HG02840 (cell line): ENCODE data around the gene GCSAM.
A peak's percentile ranks its signal among the peaks of the same experiment; 100 is the strongest.

Source experiments
- ATAC-seq: cut with Tn5 transposase; IDR thresholded peaks from one replicate; pipeline ENCODE4 v1.9.1; 2021; ENCODE audit warnings: mild to moderate bottlenecking, moderate library complexity, moderate number of reproducible peaks; ENCODE audit not compliant: unreplicated experiment, low FRiP score

GCSAM gene

DNA sequence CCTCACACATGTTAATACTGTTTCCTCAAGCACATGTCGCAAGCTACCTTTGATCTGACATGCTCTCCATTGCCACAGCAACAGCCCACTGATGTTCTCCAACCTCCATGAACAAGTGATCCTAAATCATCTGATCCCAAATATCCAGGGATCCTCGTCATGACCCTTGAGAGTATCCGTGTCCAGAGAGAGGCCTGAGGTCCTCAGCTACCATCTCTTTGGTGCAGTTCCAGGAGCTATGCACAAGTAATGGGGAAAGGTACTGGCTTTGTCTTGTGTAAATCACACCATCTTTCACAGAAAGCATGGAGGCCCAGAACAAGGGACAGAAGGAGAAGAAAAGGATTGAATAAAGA, 2.4 kb downstream of the GCSAM start:
- no peak for ATAC-seq

DNA sequence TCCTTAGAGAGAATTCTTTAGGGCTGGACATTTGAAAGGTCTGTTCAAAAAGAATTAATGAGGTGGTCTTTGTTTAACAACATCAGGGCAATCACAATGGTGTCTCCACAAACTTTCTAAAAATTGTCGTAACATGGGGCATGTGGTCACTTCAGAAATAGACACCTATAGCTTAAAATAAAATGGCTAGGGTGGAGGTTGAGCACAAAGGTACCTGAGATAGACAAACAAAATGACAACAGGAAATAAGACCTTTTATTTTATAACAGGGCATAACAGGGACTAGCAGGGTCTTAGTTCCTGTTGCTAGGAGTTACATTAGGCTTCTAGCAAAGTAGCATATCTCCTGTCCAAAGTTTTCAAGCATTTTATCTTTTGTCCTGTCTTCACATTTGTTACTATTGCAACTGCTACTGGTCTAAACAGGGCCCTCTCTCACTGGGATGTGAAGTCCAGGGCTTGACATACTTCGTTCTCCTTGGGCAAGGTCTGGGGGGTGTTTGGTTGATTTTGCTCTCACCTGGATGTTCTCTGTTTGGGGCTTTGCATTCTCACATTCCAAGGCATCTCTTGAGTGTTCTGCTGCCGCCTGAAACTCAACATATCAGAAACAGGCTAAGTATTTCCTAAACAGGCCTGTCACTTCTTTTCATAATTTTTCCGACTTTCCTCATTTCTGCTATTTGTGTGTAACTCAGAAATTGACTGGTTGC, 3.0 kb downstream of the GCSAM start:
- no peak for ATAC-seq

DNA sequence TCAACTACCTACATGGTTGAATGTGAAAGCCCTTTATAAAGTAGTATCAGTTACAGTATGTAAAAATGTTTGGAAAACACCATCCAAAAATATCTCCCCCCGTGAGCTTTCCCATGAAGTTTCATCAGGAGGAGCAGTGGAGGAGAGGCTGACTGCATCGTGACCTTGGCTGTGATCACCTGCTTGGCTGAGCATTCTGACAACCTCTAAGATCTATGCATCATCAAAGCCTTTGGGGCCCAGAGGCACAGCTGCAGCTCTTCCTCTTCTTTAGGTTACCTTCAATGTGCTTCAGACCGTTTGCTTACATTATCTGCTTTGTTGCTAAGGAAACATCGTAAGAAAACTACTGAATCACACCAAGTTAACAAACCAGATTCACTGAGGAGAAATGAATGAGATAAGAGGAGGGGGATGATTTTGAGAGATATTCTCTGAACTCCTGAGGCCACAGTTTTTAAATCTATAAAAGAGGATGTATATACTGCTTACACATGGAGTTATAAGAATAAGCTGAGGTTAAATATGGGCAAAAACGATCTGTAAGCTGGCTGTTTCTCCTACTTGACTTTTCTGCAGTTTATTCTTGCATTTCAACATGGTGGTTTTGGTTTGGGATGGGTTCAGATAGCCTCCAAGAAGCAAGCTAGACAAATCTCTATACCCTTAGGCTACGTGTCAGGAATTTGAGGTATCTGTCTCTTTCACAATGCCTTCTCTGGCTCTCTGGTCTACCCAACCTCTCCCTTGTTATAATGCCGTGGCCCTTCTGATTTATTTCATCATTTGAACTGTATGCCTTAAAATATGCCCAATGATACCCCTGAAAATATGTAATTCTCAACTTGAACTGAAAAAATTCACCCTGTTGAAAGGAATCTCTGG, 4.0 kb downstream of the GCSAM start:
- ATAC-seq = peak; percentile 35

DNA sequence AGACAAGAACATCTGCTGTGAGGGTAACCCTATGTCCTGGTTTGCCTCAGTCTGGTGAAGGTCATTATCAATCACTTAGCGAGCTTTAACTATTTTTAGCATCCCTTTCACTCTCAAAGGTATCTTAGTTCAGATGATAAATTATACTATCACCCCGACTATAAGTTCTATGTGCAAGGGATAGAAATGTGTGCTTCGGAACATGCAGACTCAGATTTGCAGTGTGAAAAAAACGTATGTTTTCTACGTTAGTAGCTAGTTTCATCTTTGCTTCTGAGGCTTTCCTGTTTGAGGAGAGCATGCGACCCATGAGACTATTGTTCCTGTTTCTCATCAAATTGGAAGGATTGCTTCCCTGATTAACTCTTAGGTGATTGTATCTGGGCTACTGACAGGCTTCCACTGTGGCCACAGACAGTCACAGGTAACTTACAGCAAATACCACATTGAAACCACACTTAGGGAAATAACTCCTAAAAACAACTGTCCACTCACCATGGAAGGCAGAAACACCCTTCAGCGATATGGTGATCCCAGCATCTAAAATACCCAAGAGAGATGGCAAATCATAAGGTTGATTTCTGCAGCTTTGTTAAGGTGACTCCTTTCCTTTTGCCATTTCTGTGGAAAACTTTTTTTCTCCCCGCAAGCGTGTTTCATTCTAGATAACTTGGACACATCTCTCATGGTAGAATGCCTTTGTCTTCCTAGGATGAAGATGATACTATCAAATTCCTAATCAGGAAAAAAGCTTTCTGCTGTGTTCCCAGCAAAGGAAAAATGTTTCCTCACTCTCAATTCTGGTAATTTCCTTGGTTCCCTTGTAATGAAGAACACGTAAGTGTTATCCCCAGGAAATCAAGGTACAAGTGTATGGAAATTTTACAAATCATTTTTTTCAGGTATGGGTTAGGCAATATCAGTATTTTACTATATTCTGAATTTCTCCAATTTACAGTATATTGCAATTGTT, 5.2 kb downstream of the GCSAM start:
- ATAC-seq = no peak

DNA sequence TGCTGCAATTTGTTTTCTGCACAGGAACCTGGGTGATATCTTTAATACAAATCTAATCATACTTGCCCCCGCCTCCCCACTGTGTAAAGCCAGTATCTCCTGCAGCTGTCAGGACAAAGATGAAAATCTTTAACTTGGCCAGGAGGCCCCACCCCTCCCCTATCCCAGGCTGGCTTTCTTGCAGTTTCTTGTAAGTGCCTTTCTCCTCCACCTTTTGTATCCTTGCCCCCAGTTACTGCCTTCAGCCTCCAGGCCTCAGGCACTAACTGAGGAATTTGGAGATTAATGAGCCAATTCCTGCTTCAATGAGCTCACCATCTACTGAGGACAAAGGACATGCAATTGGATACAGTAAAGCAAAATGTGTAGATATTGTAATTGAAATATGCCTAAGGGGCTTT, 6.5 kb downstream of the GCSAM start:
- no peak for ATAC-seq

DNA sequence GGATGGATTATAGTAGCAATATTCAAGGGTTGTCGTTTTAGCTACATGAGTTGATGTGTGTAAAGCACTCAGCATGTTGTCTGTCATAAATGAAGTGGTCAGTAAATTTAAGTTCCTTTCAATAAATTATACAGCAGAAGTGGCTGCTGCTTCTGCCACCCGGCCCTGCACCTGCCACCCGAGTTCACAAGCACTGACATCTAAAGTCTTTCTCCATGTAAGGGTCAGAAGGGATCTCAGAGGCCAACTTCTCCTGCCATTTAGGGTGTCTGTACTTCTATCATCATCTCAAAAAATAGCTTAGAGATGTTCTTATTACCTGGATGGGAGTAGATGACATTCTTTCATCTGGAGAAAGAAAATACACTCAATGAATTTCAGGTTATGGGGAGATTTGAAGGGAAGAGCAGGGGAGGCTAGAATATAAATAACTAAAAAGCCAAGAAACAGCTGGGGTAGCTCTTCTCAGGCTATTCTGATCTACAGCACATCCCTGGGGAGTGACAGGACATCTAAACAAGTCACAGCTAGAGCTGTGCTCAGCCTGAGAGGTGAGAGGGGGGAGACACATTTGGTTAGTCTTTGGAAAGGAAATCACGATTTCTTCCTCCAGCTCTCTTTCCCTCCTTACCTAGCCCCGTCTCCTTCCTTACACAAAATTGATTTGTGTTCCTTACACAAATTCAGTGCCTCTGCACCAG, 8.0 kb downstream of the GCSAM start:
- no peak for ATAC-seq

DNA sequence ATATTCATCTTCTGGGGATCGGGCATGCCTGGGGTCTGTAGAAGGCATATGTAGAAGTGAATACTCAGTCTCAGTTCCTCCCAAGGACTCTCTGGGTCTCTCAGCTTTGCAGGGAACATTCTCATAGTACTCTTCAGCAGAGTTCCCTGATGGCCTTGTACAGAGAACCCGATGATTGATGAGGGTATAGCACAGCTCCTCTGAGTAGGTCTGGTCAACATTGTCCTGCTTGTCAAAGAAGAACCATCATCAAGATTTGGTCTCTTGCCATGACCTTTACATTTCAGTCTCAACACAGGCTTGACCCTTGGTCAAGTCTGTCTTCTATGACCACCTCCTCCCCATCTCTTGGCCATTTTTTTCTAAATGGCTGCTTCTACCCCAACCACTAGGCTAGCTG, 9.5 kb downstream of the GCSAM start:
- no peak for ATAC-seq

DNA sequence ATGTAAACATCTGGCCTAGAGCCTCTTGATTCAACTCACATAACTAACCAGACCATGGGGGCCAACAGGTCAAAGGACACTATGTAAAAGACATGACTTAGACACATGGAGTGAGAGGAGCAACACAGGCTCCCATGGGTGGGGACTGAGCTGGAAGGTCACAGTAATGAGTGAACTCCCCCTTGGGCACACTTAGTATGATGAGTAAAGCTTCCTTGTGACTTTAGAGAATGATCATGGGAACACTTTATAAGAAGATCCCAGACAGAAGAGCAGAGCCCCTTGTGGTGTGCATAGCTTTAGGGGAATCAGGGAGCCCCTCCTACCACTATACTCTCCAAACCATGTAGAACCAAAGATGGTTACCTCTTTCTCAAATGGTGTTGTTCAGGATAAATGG, 10.2 kb downstream of the GCSAM start:
- ATAC-seq = no peak

DNA sequence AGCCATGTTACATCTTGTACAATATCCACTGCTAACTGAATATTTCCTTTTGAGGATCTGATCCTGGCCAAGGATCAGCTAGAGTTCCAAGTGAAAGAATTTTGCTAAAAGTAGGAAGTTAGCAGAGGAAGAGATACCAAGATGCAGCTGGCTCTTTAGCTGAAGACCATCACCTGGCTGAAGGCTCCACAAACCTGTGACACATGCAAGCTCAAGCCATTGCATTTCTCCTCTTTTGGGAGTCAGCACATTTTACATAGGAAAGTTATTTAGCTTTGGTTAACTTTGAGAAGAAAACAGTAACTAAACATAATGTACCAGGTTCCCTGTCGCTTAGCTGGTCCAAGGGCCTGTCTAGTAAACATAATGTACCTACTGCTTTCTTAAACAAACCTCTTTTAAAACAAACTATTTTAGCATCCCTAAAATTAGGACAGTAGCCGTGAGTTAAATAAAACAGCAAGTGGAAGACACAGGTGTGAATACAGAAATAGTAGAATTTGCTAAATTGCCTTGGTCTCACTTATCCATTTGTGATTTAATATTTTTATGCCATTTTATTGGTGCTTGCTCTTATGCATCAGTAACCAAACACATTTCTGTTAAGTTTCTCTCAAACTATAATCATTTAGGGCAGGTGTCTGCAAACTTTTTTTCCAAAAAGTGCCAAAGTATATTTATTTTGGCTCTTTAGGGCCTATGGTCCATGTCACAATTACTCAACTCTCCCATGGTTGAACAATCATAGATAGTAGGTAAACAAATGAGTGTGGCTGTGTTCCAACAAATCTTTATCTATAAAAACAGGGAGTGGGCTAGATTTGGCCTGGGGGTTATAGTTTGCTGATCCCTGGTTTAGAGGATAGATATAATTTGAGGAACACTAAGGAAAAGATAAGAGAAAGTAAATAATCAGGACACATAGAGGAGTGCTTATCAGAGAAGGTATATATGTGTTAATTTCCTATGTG, 11.2 kb downstream of the GCSAM start:
- ATAC-seq = no peak

DNA sequence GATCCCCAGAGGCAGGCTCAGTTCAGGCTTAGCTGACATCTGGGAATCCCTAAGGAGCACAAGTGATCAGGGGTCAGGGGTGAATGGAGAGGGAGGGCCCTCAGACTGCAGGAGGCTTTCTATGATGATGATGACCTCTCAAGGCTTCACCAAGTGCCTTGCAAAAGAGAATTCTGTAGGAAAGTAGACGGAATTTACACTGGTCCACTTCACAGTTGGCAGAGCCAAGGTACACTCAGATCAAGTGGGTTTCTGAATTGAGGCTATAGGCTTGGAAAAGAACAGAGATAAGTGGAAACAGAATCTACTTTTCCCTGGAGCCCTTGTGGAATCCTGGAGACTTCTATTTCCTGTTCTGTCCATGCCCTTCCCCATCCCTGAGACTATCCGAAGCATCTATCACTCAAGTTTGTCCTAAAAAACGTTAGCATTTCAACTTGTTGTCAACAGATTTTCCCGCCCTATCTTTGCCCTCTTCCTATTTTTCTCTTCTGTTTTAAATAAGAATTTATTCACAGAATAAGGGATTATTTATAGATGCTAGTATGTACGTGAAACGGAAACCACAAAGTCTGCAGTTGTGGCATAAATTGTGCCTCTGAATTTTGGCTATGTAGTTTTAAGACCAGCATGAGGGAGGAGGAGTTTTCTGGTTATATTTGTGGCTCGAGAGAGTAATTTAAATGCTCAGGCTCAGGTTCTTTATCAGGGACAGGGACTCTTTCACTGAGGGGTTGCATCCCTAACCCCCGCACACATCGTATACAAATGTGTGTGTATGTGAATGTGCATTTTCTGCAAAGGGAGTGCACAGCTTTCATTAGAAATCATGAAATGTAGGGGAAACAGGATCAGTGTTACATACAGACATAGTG, 12.8 kb downstream of the GCSAM start:
- no peak for ATAC-seq

DNA sequence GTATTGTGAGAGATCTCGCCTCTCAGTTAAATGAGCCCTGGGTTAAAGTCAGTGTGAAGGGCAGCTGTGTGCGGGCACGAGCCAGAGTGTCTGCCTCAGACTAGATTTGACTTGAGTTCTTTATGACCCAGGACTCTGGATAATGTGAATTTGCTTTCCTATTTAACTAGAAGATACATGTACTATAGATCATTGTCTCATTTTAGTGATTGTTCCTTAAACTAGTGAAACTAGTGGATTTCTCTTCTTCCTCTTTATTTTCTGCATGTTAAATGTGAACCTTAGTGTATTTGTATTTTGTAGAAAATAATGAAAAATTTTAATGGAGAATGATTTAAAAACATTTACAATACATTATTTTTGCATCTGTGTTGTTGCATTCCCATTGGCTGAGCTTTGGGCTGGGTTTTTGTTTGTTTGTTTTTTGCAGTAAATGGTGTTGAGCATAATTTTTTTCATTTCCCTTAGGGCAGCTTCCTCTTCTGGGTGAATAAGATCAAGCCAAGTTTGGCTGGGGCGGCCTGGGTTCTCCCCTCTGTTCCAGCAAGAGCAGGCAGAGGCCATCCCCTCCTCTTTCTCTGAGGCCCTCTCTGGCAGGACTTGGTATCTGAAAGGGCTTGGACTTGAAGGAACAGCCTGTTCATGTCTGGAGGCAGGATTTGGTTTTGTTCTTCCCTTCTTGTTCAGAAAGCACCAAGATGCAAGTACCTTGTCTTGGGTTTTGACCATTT, 15.0 kb downstream of the GCSAM start:
- ATAC-seq = no peak

DNA sequence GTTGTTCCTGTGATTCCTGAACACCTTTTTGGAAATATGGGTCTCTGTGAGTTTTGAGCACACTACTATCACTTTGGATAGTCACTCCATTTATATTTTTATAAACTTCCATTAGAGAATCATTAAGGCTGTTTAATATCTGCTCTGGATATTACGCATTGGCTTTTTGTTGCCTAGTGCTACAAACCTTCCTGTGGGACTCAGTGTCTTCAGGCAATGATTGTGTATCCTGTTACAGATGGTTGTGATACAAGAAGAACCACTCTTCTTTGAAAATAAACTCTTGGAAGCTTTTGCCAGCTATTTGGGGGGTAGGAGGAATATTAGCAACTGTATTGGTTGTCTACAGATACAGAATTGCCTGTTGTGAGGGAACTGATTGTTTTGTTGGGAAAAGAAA, 15.6 kb downstream of the GCSAM start:
- ATAC-seq = no peak

DNA sequence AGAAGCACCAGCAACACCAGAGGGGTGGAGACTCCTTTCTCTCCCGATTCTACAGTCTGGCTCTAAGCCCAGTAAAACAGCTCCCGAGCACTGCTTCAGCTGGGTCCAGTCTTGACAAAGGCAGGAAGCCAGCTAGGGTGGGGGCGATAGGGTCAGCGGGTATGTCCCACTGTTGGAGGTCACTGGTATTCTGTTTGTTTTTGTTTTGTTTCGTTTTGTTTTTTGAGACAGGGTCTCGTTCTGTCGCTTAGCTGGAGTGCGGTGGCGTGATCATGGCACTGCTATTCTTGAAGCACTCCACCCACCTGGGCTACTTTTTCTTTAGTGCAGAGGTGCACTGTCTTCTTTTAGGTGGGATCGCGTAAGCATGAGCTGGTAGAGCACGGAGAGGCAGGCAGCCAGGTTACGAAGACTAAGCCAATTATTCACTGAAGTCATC, 16.3 kb downstream of the GCSAM start:
- no peak for ATAC-seq

DNA sequence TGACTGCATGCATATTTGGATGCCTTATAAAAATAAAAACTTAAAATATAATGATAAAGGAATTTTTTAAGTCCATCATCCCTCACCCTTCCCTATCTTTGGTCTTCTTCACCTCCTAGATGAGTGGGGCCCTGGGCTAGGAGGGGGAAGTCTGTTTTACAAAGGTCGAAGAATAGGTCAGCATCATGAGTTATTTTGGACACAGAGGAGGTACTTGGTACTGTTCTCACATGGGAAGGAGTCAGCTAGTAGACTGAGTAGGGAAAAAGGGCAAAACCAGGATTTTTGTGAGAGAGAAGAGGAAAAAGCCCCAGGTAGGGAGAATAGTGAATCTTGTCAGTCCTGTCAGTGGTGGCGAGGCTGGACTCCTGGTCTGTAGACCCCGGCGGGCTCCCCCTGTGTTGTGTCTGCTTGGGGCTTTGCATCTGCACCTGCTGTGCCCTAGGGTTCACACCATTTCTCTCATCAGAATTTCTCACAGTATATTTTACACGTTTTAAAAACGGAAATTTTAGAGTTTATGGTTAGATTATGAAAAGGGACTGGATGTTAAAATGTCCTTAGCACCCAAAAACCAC, 17.2 kb downstream of the GCSAM start:
- no peak for ATAC-seq

DNA sequence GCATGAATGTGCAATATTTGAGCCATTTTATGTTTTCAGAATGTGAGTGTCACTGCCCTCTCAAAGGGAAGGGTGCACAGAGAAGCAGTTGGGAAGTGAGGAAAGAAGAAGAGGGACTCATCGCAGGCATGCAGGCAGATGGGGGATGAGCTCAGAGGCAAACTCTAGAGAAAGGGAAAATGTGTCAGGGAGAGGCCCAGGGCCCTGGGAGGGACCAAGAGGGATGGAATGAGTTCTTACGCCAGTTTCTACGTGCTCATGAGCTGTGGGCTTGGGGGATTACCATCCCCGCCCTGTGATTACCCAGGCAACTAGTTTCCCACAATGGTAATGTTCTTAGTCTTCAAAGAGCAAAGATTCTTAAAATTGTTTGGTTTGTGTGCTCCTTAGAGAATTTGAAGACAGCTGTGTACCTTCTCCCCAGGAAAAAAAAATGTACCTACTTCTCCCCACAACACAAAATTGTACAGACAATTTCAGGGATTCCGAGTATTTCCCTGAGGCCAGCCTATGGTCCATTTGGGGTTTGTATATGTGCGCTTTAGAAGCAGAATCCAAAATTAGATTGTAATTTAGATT, 17.8 kb downstream of the GCSAM start:
- peak; percentile 38 for ATAC-seq

DNA sequence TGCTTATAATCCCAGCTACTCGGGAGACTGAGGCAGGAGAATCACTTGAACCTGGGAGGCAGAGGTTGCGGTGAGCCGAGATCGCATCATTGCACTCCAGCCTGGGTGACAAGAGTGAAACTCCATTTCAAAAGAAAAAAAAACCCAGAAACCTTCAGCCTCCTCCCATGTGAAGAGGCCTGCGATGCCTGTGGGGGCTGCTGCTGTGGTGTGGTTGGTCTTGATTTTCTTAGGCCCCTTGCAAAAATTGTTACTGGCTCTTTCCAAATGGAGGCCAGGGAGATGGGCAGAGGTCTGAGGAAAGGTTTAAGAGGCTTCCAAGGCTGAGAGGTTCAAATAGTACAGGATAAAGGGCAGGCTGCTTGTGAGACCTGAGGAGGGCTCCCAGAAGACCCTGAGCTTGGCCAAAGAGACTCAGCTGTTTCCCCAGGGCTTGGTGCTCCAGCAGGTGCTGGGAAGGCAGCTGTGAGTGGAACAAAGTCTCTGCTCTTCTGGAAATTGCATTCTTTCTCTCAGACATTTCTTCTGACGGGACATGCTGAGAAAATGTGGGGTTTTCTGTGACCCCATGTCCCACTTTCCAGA, 18.4 kb downstream of the GCSAM start:
- no peak for ATAC-seq
